Astrocyte (in vitro differentiated cells and primary cell): ENCODE measurements around the gene TUBB6. TPM values are rescaled to one million over a fixed set of nuclear protein-coding genes. Genes with fewer than 3 reads are reported as not detected.

Source experiments
- DNase-seq: peaks from one replicate; pipeline ENCODE4 v3.0.0-alpha.2; 2010; ENCODE audit warnings: low read depth
- FAIRE-seq: peaks from 2 replicates; lab custom pipeline; 2011; peaks lifted over from hg19 to GRCh38; lab: Jason Lieb, UNC
- H2AFZ ChIP-seq: 2 replicates; pipeline ENCODE4 v1.6.0; 2012; ENCODE audit warnings: low read depth, low read length, inconsistent platforms
- H3K27ac ChIP-seq: 2 replicates; pipeline ENCODE4 v1.5.1; 2011; ENCODE audit warnings: low read depth, low read length, inconsistent platforms
- H3K27me3 ChIP-seq: 2 replicates; pipeline ENCODE4 v1.6.0; 2011; ENCODE audit warnings: low read length, inconsistent platforms; ENCODE audit not compliant: insufficient read depth
- H3K36me3 ChIP-seq: 2 replicates; pipeline ENCODE4 v1.5.1; 2011; ENCODE audit warnings: low read length, inconsistent platforms; ENCODE audit not compliant: insufficient read depth
- H3K4me1 ChIP-seq: 2 replicates; pipeline ENCODE4 v1.5.1; 2011; ENCODE audit warnings: low read length, inconsistent platforms; ENCODE audit not compliant: insufficient read depth
- H3K4me2 ChIP-seq: 2 replicates; pipeline ENCODE4 v1.6.0; 2012; ENCODE audit warnings: low read length, inconsistent platforms
- H3K4me3 ChIP-seq: 2 replicates; pipeline ENCODE4 v1.5.1; 2011; ENCODE audit warnings: low read depth, mild to moderate bottlenecking, low read length, inconsistent platforms; ENCODE audit not compliant: insufficient read depth
- H3K79me2 ChIP-seq: 2 replicates; pipeline ENCODE4 v1.6.0; 2012; ENCODE audit warnings: mild to moderate bottlenecking, low read length, inconsistent platforms; ENCODE audit not compliant: insufficient read depth
- H3K9ac ChIP-seq: 2 replicates; pipeline ENCODE4 v1.6.0; 2012; ENCODE audit warnings: mild to moderate bottlenecking, low read length, inconsistent platforms
- H3K9me3 ChIP-seq: 2 replicates; pipeline ENCODE4 v1.5.1; 2012; ENCODE audit warnings: low read depth, mild to moderate bottlenecking, low read length, inconsistent platforms; ENCODE audit not compliant: insufficient read depth
- H4K20me1 ChIP-seq: 2 replicates; pipeline ENCODE4 v1.6.0; 2012; ENCODE audit warnings: low read length, inconsistent platforms; ENCODE audit not compliant: insufficient read depth
- H3K27ac Mint-ChIP-seq: one replicate; pipeline ENCODE4 v1.8.0; 2021; ENCODE audit warnings: mild to moderate bottlenecking, mixed read lengths; ENCODE audit not compliant: unreplicated experiment
- H3K27me3 Mint-ChIP-seq: one replicate; pipeline ENCODE4 v1.8.0; 2021; ENCODE audit warnings: low read depth, mixed read lengths; ENCODE audit not compliant: unreplicated experiment
- H3K36me3 Mint-ChIP-seq: one replicate; pipeline ENCODE4 v1.8.0; 2021; ENCODE audit warnings: low read depth, mixed read lengths; ENCODE audit not compliant: unreplicated experiment
- H3K4me1 Mint-ChIP-seq: one replicate; pipeline ENCODE4 v1.8.0; 2021; ENCODE audit warnings: low read depth, mixed read lengths; ENCODE audit not compliant: unreplicated experiment
- H3K4me3 Mint-ChIP-seq: one replicate; pipeline ENCODE4 v1.8.0; 2021; ENCODE audit warnings: mild to moderate bottlenecking, moderate library complexity, mixed read lengths; ENCODE audit not compliant: unreplicated experiment
- H3K9me3 Mint-ChIP-seq: one replicate; pipeline ENCODE4 v1.8.0; 2021; ENCODE audit warnings: mild to moderate bottlenecking, mixed read lengths; ENCODE audit not compliant: unreplicated experiment
- EZH2 ChIP-seq: IDR thresholded peaks from 2 replicates; pipeline ENCODE4 v1.6.1; 2012; ENCODE audit warnings: mild to moderate bottlenecking, low read length, inconsistent platforms; ENCODE audit not compliant: insufficient read depth
- total RNA-seq: library from RNA; stranded (reverse); gene quantifications from 2 replicates; pipeline ENCODE4 v1.2.1, GENCODE V29; 2021
- TF ChIP-seq, protein P1 (sequence below): IDR thresholded peaks from 2 replicates; pipeline ENCODE4 v1.5.1; 2011; ENCODE audit warnings: low read depth, mild to moderate bottlenecking, inconsistent platforms, low read length, moderate library complexity; ENCODE audit not compliant: insufficient read depth

TUBB6 gene
- total RNA-seq, 1 donor from 2014 or later = 528 TPM

DNA sequence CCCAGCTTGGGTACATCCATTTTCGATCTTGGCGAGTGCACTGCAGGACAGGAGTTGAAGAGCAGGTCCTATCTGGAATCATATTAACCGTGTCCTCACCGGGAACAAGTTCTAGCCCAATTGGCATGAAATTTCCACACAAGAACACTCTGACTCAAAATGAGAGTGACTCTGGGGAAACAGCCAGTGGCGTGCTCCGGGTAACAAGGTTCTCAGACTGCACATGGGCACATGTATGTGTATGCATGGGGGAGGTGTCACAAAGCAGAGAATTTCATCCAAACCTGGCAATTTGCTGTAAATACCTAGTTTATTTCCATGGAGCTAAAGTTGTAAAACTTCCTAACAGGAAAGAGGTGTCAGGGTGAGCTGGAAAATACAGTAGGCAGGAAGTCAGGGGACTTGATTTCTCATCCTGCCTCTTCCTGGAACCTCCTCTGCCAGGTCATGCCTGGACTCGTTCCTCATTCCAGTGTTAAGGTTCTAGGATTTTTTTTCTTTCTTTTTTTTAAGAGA is 1.7 kb downstream of the TUBB6 start:
- no peak for FAIRE-seq

DNA sequence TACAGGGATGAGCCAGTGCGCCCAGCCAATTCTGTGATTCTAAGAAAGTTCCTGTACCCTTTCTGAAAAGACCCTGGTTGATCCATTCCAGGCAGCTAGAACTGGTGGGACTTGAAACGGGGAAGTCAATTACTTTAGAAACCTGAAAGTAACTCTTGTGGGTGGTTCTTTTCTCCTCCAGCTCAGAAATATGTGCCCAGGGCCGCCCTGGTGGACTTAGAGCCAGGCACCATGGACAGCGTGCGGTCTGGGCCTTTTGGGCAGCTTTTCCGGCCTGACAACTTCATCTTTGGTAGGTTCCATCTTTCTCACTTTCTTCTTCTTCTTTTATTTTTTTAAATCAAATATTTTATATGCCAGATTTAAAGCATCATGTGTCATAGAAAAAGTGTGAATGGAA is 2.7 kb downstream of the TUBB6 start:
- H3K9ac ChIP-seq = peak overlapping the region; percentile 28
- Mint-ChIP-seq H3K36me3 (peaks cover 42% of the 10 kb centered on the region), H3K4me1 (peaks cover 38% of the 10 kb centered on the region)

More for the DNA sequence above, 1.7 kb downstream of the TUBB6 start:
- H3K36me3 Mint-ChIP-seq = peaks cover 37% of the 10 kb centered on the region
- H3K27me3 Mint-ChIP-seq = no peaks in the 10 kb centered on the region
- peaks cover 45% of the 10 kb centered on the region for H3K36me3 ChIP-seq
- no peak for TF ChIP-seq EZH2
- TF ChIP-seq, protein P1, sequence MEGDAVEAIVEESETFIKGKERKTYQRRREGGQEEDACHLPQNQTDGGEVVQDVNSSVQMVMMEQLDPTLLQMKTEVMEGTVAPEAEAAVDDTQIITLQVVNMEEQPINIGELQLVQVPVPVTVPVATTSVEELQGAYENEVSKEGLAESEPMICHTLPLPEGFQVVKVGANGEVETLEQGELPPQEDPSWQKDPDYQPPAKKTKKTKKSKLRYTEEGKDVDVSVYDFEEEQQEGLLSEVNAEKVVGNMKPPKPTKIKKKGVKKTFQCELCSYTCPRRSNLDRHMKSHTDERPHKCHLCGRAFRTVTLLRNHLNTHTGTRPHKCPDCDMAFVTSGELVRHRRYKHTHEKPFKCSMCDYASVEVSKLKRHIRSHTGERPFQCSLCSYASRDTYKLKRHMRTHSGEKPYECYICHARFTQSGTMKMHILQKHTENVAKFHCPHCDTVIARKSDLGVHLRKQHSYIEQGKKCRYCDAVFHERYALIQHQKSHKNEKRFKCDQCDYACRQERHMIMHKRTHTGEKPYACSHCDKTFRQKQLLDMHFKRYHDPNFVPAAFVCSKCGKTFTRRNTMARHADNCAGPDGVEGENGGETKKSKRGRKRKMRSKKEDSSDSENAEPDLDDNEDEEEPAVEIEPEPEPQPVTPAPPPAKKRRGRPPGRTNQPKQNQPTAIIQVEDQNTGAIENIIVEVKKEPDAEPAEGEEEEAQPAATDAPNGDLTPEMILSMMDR = no peak
- H3K27ac ChIP-seq = peak overlapping the region; percentile 95
- H3K4me1 ChIP-seq = peaks cover 30% of the 10 kb centered on the region
- H3K9me3 Mint-ChIP-seq = peaks cover 3% of the 10 kb centered on the region
- no peak for DNase-seq
- peaks cover 95% of the 10 kb centered on the region for H3K79me2 ChIP-seq
- peak overlapping the region; percentile 95 for H3K4me3 Mint-ChIP-seq
- H3K9me3 ChIP-seq = no peaks in the 10 kb centered on the region
- no peak overlapping the region for H2AFZ ChIP-seq
- H3K9ac ChIP-seq = peak overlapping the region; percentile 94
- peaks cover 40% of the 10 kb centered on the region for H3K4me1 Mint-ChIP-seq
- peak overlapping the region; percentile 98 for H3K27ac Mint-ChIP-seq
- H3K27me3 ChIP-seq = no peaks in the 10 kb centered on the region
- H3K4me2 ChIP-seq = peak overlapping the region; percentile 93
- peaks cover 60% of the 10 kb centered on the region for H4K20me1 ChIP-seq
- peak overlapping the region; percentile 96 for H3K4me3 ChIP-seq

More for the DNA sequence above, 2.7 kb downstream of the TUBB6 start:
- DNase-seq (no peak), FAIRE-seq (no peak)
- no peaks in the 10 kb centered on the region for H3K27me3 ChIP-seq
- H3K27me3 Mint-ChIP-seq = no peaks in the 10 kb centered on the region
- H3K4me2 ChIP-seq = peak overlapping the region; percentile 93
- peaks cover 67% of the 10 kb centered on the region for H4K20me1 ChIP-seq
- H3K36me3 ChIP-seq = peaks cover 55% of the 10 kb centered on the region
- H3K9me3 Mint-ChIP-seq = peaks cover 3% of the 10 kb centered on the region
- H2AFZ ChIP-seq = no peak overlapping the region
- peak overlapping the region; percentile 34 for H3K4me3 ChIP-seq
- H3K79me2 ChIP-seq = peaks cover 95% of the 10 kb centered on the region
- peaks cover 31% of the 10 kb centered on the region for H3K4me1 ChIP-seq
- TF ChIP-seq, protein P1 = no peak
- no peak for TF ChIP-seq EZH2
- peak overlapping the region; percentile 95 for H3K4me3 Mint-ChIP-seq
- H3K27ac Mint-ChIP-seq = peak overlapping the region; percentile 98
- no peak overlapping the region for H3K27ac ChIP-seq
- no peaks in the 10 kb centered on the region for H3K9me3 ChIP-seq
